ENCODE measurements around the gene DAB1. TPM values are rescaled to one million over a fixed set of nuclear protein-coding genes. Genes with fewer than 3 reads are reported as not detected.
"Not testable (repeated sequence)": the region's sequence is repeated elsewhere in the genome, so short reads cannot be mapped to it uniquely, and the experiment has no call there.

Gene DAB1
- polyA plus RNA-seq, 1 donor from 2014 or later, result 11.4 TPM

- H3K9me3 ChIP-seq (ENCODE audit: low read length), result no peaks in the 10 kb centered on the region
- H3K9ac ChIP-seq (ENCODE audit: low read length), result no peak overlapping the region
- no peak overlapping the region for H2AFZ ChIP-seq (ENCODE audit: low read depth, low read length)
- H3K4me3 ChIP-seq (ENCODE audit: low read length), result no peak overlapping the region
- H3K4me2 ChIP-seq (ENCODE audit: low read length), result no peak overlapping the region
- no peaks in the 10 kb centered on the region for H4K20me1 ChIP-seq (ENCODE audit: insufficient read depth)
- no peaks in the 10 kb centered on the region for H3F3A ChIP-seq (ENCODE audit: insufficient read depth, low read length, poor library complexity, severe bottlenecking)
- H3K27ac ChIP-seq (ENCODE audit: low read length), result no peak overlapping the region
- H3K79me2 ChIP-seq (replicated peaks; ENCODE audit: insufficient read depth, low read length), result no peaks in the 10 kb centered on the region
- H3K27me3 ChIP-seq (ENCODE audit: insufficient read depth, low read depth, low read length), result no peaks in the 10 kb centered on the region
- no peak for TF ChIP-seq RAD21 (conservative IDR thresholded peaks at IDR 0.05)
- TF ChIP-seq CTCF (IDR thresholded peaks at IDR 0.05; ENCODE audit: poor library complexity, severe bottlenecking), result no peak
- H3K9me2 ChIP-seq (ENCODE audit: insufficient read depth, low read length), result no peaks in the 10 kb centered on the region
- H3K36me3 ChIP-seq (ENCODE audit: insufficient read depth, low read length), result no peaks in the 10 kb centered on the region
Measured at GRCh38 chr1:57089855-57090254, 334.0 kb downstream of the DAB1 start.

GRCh38 chr1:57089221-57089620 lies 334.6 kb downstream of the DAB1 start:
- Histone ChIP-seq H3F3A (ENCODE audit: insufficient read depth, low read length, poor library complexity, severe bottlenecking) (no peaks in the 10 kb centered on the region), H3K4me2 (ENCODE audit: low read length) (no peak overlapping the region), H3K79me2 (replicated peaks; ENCODE audit: insufficient read depth, low read length) (no peaks in the 10 kb centered on the region), H3K27ac (ENCODE audit: low read length) (no peak overlapping the region), H3K9me3 (ENCODE audit: low read length) (no peaks in the 10 kb centered on the region), H2AFZ (ENCODE audit: low read depth, low read length) (no peak overlapping the region), H3K9ac (ENCODE audit: low read length) (no peak overlapping the region), H3K27me3 (ENCODE audit: insufficient read depth, low read depth, low read length) (no peaks in the 10 kb centered on the region), H3K36me3 (ENCODE audit: insufficient read depth, low read length) (no peaks in the 10 kb centered on the region), H3K9me2 (ENCODE audit: insufficient read depth, low read length) (no peaks in the 10 kb centered on the region), H4K20me1 (ENCODE audit: insufficient read depth) (no peaks in the 10 kb centered on the region), H3K4me3 (ENCODE audit: low read length) (no peak overlapping the region)
- no peak for TF ChIP-seq CTCF (IDR thresholded peaks at IDR 0.05; ENCODE audit: poor library complexity, severe bottlenecking)
- no peak for TF ChIP-seq SMC3 (conservative IDR thresholded peaks at IDR 0.05; ENCODE audit: poor library complexity)
- TF ChIP-seq EZH2 (IDR thresholded peaks at IDR 0.05; ENCODE audit: borderline replicate concordance, insufficient read depth, low read length, poor library complexity, severe bottlenecking), result no peak

- TF ChIP-seq CTCF (IDR thresholded peaks at IDR 0.05; ENCODE audit: poor library complexity, severe bottlenecking) (no peak), RAD21 (conservative IDR thresholded peaks at IDR 0.05) (no peak), EP300 (conservative IDR thresholded peaks at IDR 0.05; ENCODE audit: poor library complexity, severe bottlenecking) (no peak), REST (IDR thresholded peaks at IDR 0.05; ENCODE audit: borderline replicate concordance) (no peak), MXI1 (conservative IDR thresholded peaks at IDR 0.05; ENCODE audit: poor library complexity, severe bottlenecking) (no peak), EZH2 (IDR thresholded peaks at IDR 0.05; ENCODE audit: borderline replicate concordance, insufficient read depth, low read length, poor library complexity, severe bottlenecking) (no peak), POLR2AphosphoS5 (IDR thresholded peaks at IDR 0.05) (no peak), TAF1 (IDR thresholded peaks at IDR 0.05; ENCODE audit: low read depth) (no peak), SMC3 (conservative IDR thresholded peaks at IDR 0.05; ENCODE audit: poor library complexity) (no peak)
- Histone ChIP-seq H3K9me3 (ENCODE audit: low read length) (no peaks in the 10 kb centered on the region), H3K9me2 (ENCODE audit: insufficient read depth, low read length) (no peaks in the 10 kb centered on the region), H3K27ac (ENCODE audit: low read length) (no peak overlapping the region), H4K20me1 (ENCODE audit: insufficient read depth) (no peaks in the 10 kb centered on the region), H2AFZ (ENCODE audit: low read depth, low read length) (no peak overlapping the region), H3K79me2 (replicated peaks; ENCODE audit: insufficient read depth, low read length) (no peaks in the 10 kb centered on the region), H3K4me2 (ENCODE audit: low read length) (no peak overlapping the region), H3K36me3 (ENCODE audit: insufficient read depth, low read length) (no peaks in the 10 kb centered on the region), H3F3A (ENCODE audit: insufficient read depth, low read length, poor library complexity, severe bottlenecking) (no peaks in the 10 kb centered on the region), H3K4me3 (ENCODE audit: low read length) (no peak overlapping the region), H3K9ac (ENCODE audit: low read length) (no peak overlapping the region), H3K27me3 (ENCODE audit: insufficient read depth, low read depth, low read length) (no peaks in the 10 kb centered on the region)
Measured at GRCh38 chr1:57088653-57089052, 335.2 kb downstream of the DAB1 start.

- H3K4me2 ChIP-seq (ENCODE audit: low read length); H3K9me2 ChIP-seq (ENCODE audit: insufficient read depth, low read length); H4K20me1 ChIP-seq (ENCODE audit: insufficient read depth); H3K36me3 ChIP-seq (ENCODE audit: insufficient read depth, low read length); H2AFZ ChIP-seq (ENCODE audit: low read depth, low read length); H3K4me3 ChIP-seq (ENCODE audit: low read length); H3K27ac ChIP-seq (ENCODE audit: low read length); H3K9ac ChIP-seq (ENCODE audit: low read length); H3K9me3 ChIP-seq (ENCODE audit: low read length); H3K27me3 ChIP-seq (ENCODE audit: insufficient read depth, low read depth, low read length); H3F3A ChIP-seq (ENCODE audit: insufficient read depth, low read length, poor library complexity, severe bottlenecking); H3K79me2 ChIP-seq (replicated peaks; ENCODE audit: insufficient read depth, low read length): not testable (repeated sequence)
Measured at GRCh38 chr1:57087660-57088059, 336.2 kb downstream of the DAB1 start.

Data from neural cell (in vitro differentiated cells).